HepG2 (cell line): ENCODE data around the gene MACROD2. TPM values are rescaled to one million over a fixed set of nuclear protein-coding genes. Genes with fewer than 3 reads are reported as not detected.
A peak's percentile ranks its signal among the peaks of the same experiment; 100 is the strongest.

ENCODE experiments used
- ATAC-seq: fragments of 200-7000 bp; cut with Tn5 transposase; 3 replicates; pipeline ENCODE4 v1.9.1; 2020; ENCODE audit warnings: mild to moderate bottlenecking, moderate library complexity
- BruUV-seq: library from RNA; stranded (reverse); fragments of 400-500 nt; replicated peaks from 2 replicates; lab custom pipeline; 2021; lab: Mats Ljungman, UMichigan
- CTCF ChIA-PET: fragments of 300-600 bp; formaldehyde crosslinking; extraction: SDS; loops from one replicate; lab custom pipeline; 2021; ENCODE audit warnings: low total read pairs, inconsistent platforms, low intra/inter-chr PET ratio; lab: Yijun Ruan, JAX
- POLR2A ChIA-PET: fragments of 350-600 bp; sonication (Branson Sonifier 250); formaldehyde crosslinking; loops from one replicate; lab custom pipeline; 2020; ENCODE audit warnings: antibody characterized with exemption, inconsistent platforms; lab: Yijun Ruan, JAX
- DNase-seq: peaks from one replicate; pipeline ENCODE4 v3.0.0-alpha.2; 2015; ENCODE audit warnings: low spot score
- FAIRE-seq: peaks from 3 replicates; lab custom pipeline; 2011; peaks lifted over from hg19 to GRCh38; lab: Jason Lieb, UNC
- H2AFZ ChIP-seq: one replicate; pipeline ENCODE4 v1.6.1; 2011; ENCODE audit warnings: low read length, inconsistent platforms
- H3K27ac ChIP-seq: fragments of 300-600 bp; 3 replicates; pipeline ENCODE4 v1.8.0; 2011; ENCODE audit warnings: mixed run types, mild to moderate bottlenecking, mixed read lengths, low read length, inconsistent platforms; ENCODE audit not compliant: insufficient read depth; ENCODE audit errors: extremely low read length
- H3K27me3 ChIP-seq, 2 experiments: fragments of 200-600 bp in 1 of 2; 2 replicates in 1 of 2; 3 replicates in 1 of 2; pipeline versions ENCODE4 v1.6.0 to v1.8.0; 2011; ENCODE audit warnings: low read length in 2 of 2, mild to moderate bottlenecking in 2 of 2, moderate library complexity in 2 of 2, inconsistent platforms in 1 of 2; ENCODE audit not compliant: insufficient read depth in 2 of 2, control insufficient read depth in 1 of 2
- H3K36me3 ChIP-seq, 2 experiments: fragments of 200-600 bp in 1 of 2; replicated peaks in 1 of 2; 2 replicates in 1 of 2; 3 replicates in 1 of 2; pipeline versions ENCODE4 v1.5.1 to v1.8.0; 2011; ENCODE audit warnings: low read length in 2 of 2, inconsistent platforms in 1 of 2; ENCODE audit not compliant: insufficient read depth in 2 of 2, control insufficient read depth in 1 of 2
- H3K4me1 ChIP-seq: 2 replicates; pipeline ENCODE4 v1.5.1; 2012; ENCODE audit warnings: low read length, inconsistent platforms; ENCODE audit not compliant: insufficient read depth
- H3K4me2 ChIP-seq: 2 replicates; pipeline ENCODE4 v1.6.0; 2011; ENCODE audit warnings: low read depth, low read length, inconsistent platforms
- H3K4me3 ChIP-seq, 3 experiments: fragments of 200-600 bp in 1 of 3; sonication (generic), shearing (Covaris generic) in 1 of 3; replicated peaks in 1 of 3; 2 replicates each; pipeline ENCODE4 v1.5.1; 2011 to 2016; ENCODE audit warnings: low read length in 3 of 3, inconsistent platforms in 2 of 3, low read depth in 2 of 3, mild to moderate bottlenecking in 2 of 3, control low read depth in 1 of 3, mixed read lengths in 1 of 3; ENCODE audit not compliant: insufficient read depth in 1 of 3
- H3K79me2 ChIP-seq: one replicate; pipeline ENCODE4 v1.6.1; 2011; ENCODE audit warnings: low read length, inconsistent platforms; ENCODE audit not compliant: insufficient read depth
- H3K9ac ChIP-seq: 2 replicates; pipeline ENCODE4 v1.6.0; 2011; ENCODE audit warnings: mild to moderate bottlenecking, low read depth, low read length, inconsistent platforms; ENCODE audit not compliant: insufficient read depth
- H3K9me3 ChIP-seq: 2 replicates; pipeline ENCODE4 v1.5.1; 2012; ENCODE audit warnings: mild to moderate bottlenecking, low read length
- H4K20me1 ChIP-seq: 2 replicates; pipeline ENCODE4 v1.6.0; 2011; ENCODE audit warnings: inconsistent platforms, mild to moderate bottlenecking, low read length, moderate library complexity; ENCODE audit not compliant: insufficient read depth
- FOXA1 ChIP-seq, 2 experiments: fragments of 450-650 bp in 1 of 2; sonication (generic) in 1 of 2; formaldehyde crosslinking in 1 of 2; IDR thresholded peaks; 2 replicates each; pipeline versions ENCODE4 v1.4.0 to v1.6.1; 2016 to 2020; ENCODE audit warnings: missing genetic modification reagents in 1 of 2
- FOXA3 ChIP-seq: IDR thresholded peaks from 2 replicates; pipeline ENCODE4 v1.6.1; 2016; ENCODE audit warnings: missing genetic modification reagents, missing compliant biosample characterization
- PTBP1 ChIP-seq: fragments of 200-400 bp; formaldehyde crosslinking; IDR thresholded peaks from 2 replicates; pipeline ENCODE4 v1.6.1; 2018; ENCODE audit warnings: low read length, low read depth; ENCODE audit not compliant: poor library complexity, severe bottlenecking
- ZBTB10 ChIP-seq: sonication (generic); formaldehyde crosslinking; IDR thresholded peaks from 2 replicates; pipeline ENCODE4 v1.4.0; 2020; ENCODE audit warnings: missing genetic modification reagents, borderline replicate concordance
- ZNF513 ChIP-seq: sonication (generic); formaldehyde crosslinking; conservative IDR thresholded peaks from 2 replicates; pipeline ENCODE4 v1.5.0; 2020; ENCODE audit warnings: missing genetic modification reagents
- WGBS: methylation state at CpG from one replicate; pipeline ENCODE4 v1.1.6; 2017; ENCODE audit warnings: low lambda C conversion rate; 5-methylcytosine and 5-hydroxymethylcytosine counted together
- in situ Hi-C: cut with HindIII; loops from 2 replicates; pipeline ENCODE4 v1.10.0; 2017; ENCODE audit warnings: low pct_unique_long_range_greater_than_20kb; ENCODE audit not compliant: extremely low pct_ligation_motif_present
- intact Hi-C: fragments of 100-400 bp; cut with micrococcal nuclease; formaldehyde crosslinking; loops from one replicate; pipeline ENCODE4 v1.10.0; 2022; ENCODE audit not compliant: unreplicated experiment
- polyA plus RNA-seq, 8 experiments: library from polyadenylated mRNA; depleted of rRNA in 3 of 8; stranded (reverse) in 7 of 8; unstranded in 1 of 8; fragments of >200 nt; fragmentation: Illumina TruSeq in 4 of 8; extraction: Trizol in 4 of 8; gene quantifications; 2 replicates each; pipeline versions ENCODE4 v1.2.1 to v1.2.3, GENCODE V29; 2011 to 2016; ENCODE audit warnings: low read depth in 4 of 8, missing spikeins in 1 of 8, mixed read lengths in 1 of 8; ENCODE audit not compliant: insufficient read depth in 1 of 8
- total RNA-seq, 5 experiments: library from RNA; depleted of rRNA; stranded (reverse); fragments of >200 nt; fragmentation: Illumina TruSeq; extraction: Trizol; gene quantifications; 2 replicates each; pipeline ENCODE4 v1.2.3, GENCODE V29; 2016; ENCODE audit warnings: low read depth in 1 of 5

Gene MACROD2
- total and polyA plus RNA-seq, 2 of the 13 experiments (the other 11 are each of a cell fraction or from before 2014, with no cell fraction given) = 0.13 to 0.51 TPM

- BruUV-seq = no TSS peak
- peak; percentile 58; the same call in 1 of the 3 replicates for ATAC-seq
These were observed 605.2 kb downstream of the MACROD2 start for GRCh38 chr20:14600527-14600926.

More at GRCh38 chr20:14600527-14600926, 605.2 kb downstream of the MACROD2 start:
- in situ Hi-C loops (no loop called here), intact Hi-C loops (no loop called here)
- no peaks in the 10 kb centered on the region for H3K79me2 ChIP-seq
- FAIRE-seq = peak; percentile 66
- no peak overlapping the region for H3K4me2 ChIP-seq
- H3K4me3 ChIP-seq = no peak overlapping the region
- 1% methylated on average over 2 of the region's 2 CpGs for WGBS
- H3K27ac ChIP-seq = no peak overlapping the region
- H3K36me3 ChIP-seq = no peaks in the 10 kb centered on the region
- no peaks in the 10 kb centered on the region for H3K27me3 ChIP-seq
- CTCF ChIA-PET = no interaction called here
- no peak overlapping the region for H3K9ac ChIP-seq
- no peak for DNase-seq
- H3K9me3 ChIP-seq = no peaks in the 10 kb centered on the region
- TF ChIP-seq FOXA3 (CRISPR knock-in tag) (peak; percentile 44; the same call in 1 of the 2 replicates), FOXA1 (IDR thresholded peaks at IDR 0.05) (no peak), FOXA1 (CRISPR knock-in tag; IDR thresholded peaks at IDR 0.05) (peak; percentile 41; the same call in 1 of the 2 replicates), PTBP1 (no peak), ZBTB10 (no peak), ZNF513 (CRISPR knock-in tag) (no peak)
- POLR2A ChIA-PET = no interaction called here
- H4K20me1 ChIP-seq = no peaks in the 10 kb centered on the region
- no peak overlapping the region for H2AFZ ChIP-seq
- H3K4me1 ChIP-seq = no peaks in the 10 kb centered on the region
